B cell (primary cell): Measurements from ENCODE around the gene FEZF2. TPM values are rescaled to one million over a fixed set of nuclear protein-coding genes. Genes with fewer than 3 reads are reported as not detected.

ENCODE experiments used
- ATAC-seq: fragments of 200-7000 bp; cut with Tn5 transposase; one replicate; pipeline ENCODE4 v1.10.0; 2021; ENCODE audit warnings: low read depth, mild to moderate bottlenecking, moderate number of reproducible peaks, moderate library complexity
- CTCF ChIA-PET: fragments of 350-600 bp; sonication (Branson Sonifier 250); formaldehyde crosslinking; loops from one replicate; lab custom pipeline; 2021; ENCODE audit warnings: antibody characterized with exemption, inconsistent platforms; lab: Charles Lee
- POLR2A ChIA-PET: fragments of 350-600 bp; sonication (Branson Sonifier 250); formaldehyde crosslinking; loops from one replicate; lab custom pipeline; 2021; ENCODE audit warnings: antibody characterized with exemption; lab: Charles Lee
- DNase-seq: peaks from one replicate; pipeline ENCODE4 v3.0.0; 2013
- H2AFZ ChIP-seq: 2 replicates; pipeline ENCODE4 v1.6.1; 2012; ENCODE audit warnings: mild to moderate bottlenecking, low read depth, low read length; ENCODE audit not compliant: insufficient read depth, poor library complexity, severe bottlenecking
- H3K27ac ChIP-seq, 2 donors: 1 replicate in 1 of 2; 2 replicates in 1 of 2; pipeline ENCODE4 v1.5.1; 2012 to 2013; ENCODE audit warnings: low read length in 2 of 2, mild to moderate bottlenecking in 2 of 2, moderate library complexity in 1 of 2
- H3K27me3 ChIP-seq, 4 experiments: fragments of 200-600 bp in 1 of 4; sonication (generic) in 1 of 4; replicated peaks in 1 of 4; 1 replicate in 2 of 4; 2 replicates in 2 of 4; pipeline versions ENCODE4 v1.6.1 to v1.7.0; 2013 to 2016; ENCODE audit warnings: low read length in 3 of 4, mild to moderate bottlenecking in 2 of 4, mixed read lengths in 1 of 4, moderate library complexity in 1 of 4; ENCODE audit not compliant: insufficient read depth in 4 of 4, control insufficient read depth in 3 of 4; ENCODE audit errors: control extremely low read depth in 1 of 4
- H3K36me3 ChIP-seq, 2 experiments: replicated peaks in 1 of 2; 1 replicate in 1 of 2; 2 replicates in 1 of 2; pipeline versions ENCODE4 v1.6.1 to v1.7.1; 2013; ENCODE audit warnings: low read length in 1 of 2; ENCODE audit not compliant: insufficient read depth in 2 of 2, control insufficient read depth in 1 of 2; ENCODE audit errors: control extremely low read depth in 1 of 2, extremely low read depth in 1 of 2
- H3K4me1 ChIP-seq, 2 donors: fragments of 200-600 bp in 1 of 2; sonication (generic) in 1 of 2; 1 replicate in 1 of 2; 2 replicates in 1 of 2; pipeline versions ENCODE4 v1.5.1 to v1.6.1; 2013 to 2017; ENCODE audit warnings: low read length in 2 of 2; ENCODE audit not compliant: control insufficient read depth in 2 of 2, insufficient read depth in 2 of 2
- H3K4me2 ChIP-seq: replicated peaks from 2 replicates; pipeline ENCODE3; 2012; ENCODE audit warnings: mild to moderate bottlenecking, low read depth, low read length; ENCODE audit not compliant: poor library complexity, severe bottlenecking
- H3K4me3 ChIP-seq, 5 experiments: fragments of 200-600 bp in 1 of 5; sonication (generic) in 1 of 5; 1 replicate in 3 of 5; 2 replicates in 2 of 5; pipeline versions ENCODE4 v1.5.1 to v1.7.0; 2011 to 2016; ENCODE audit warnings: low read length in 4 of 5, mild to moderate bottlenecking in 4 of 5, low read depth in 2 of 5, control low read depth in 1 of 5, moderate library complexity in 1 of 5; ENCODE audit not compliant: insufficient read depth in 1 of 5; ENCODE audit errors: control extremely low read depth in 1 of 5, extremely low read depth in 1 of 5
- H3K79me2 ChIP-seq: fragments of 200-600 bp; sonication (generic); one replicate; pipeline ENCODE4 v1.6.0; 2016; ENCODE audit warnings: low read length; ENCODE audit not compliant: control insufficient read depth, insufficient read depth
- H3K9ac ChIP-seq: fragments of 200-600 bp; sonication (generic); 2 replicates; pipeline ENCODE4 v1.6.1; 2017; ENCODE audit warnings: mild to moderate bottlenecking, low read length, moderate library complexity
- H3K9me3 ChIP-seq, 3 donors: one replicate each; pipeline versions ENCODE4 v1.6.1 to v1.7.1; 2013; ENCODE audit warnings: low read length in 2 of 3; ENCODE audit not compliant: control insufficient read depth in 2 of 3, insufficient read depth in 1 of 3; ENCODE audit errors: control extremely low read depth in 1 of 3
- H4K20me1 ChIP-seq: 2 replicates; pipeline ENCODE4 v1.6.0; 2012; ENCODE audit warnings: mild to moderate bottlenecking, low read length; ENCODE audit not compliant: insufficient read depth, control insufficient read depth, poor library complexity, severe bottlenecking
- H3K27ac Mint-ChIP-seq: one replicate; pipeline ENCODE4 v1.8.0; 2021; ENCODE audit warnings: mixed read lengths
- H3K27me3 Mint-ChIP-seq: one replicate; pipeline ENCODE4 v1.8.0; 2021; ENCODE audit warnings: mixed read lengths
- H3K4me1 Mint-ChIP-seq: one replicate; pipeline ENCODE4 v1.8.0; 2021; ENCODE audit warnings: mixed read lengths
- H3K4me3 Mint-ChIP-seq: one replicate; pipeline ENCODE4 v1.8.0; 2021; ENCODE audit warnings: mixed read lengths
- H3K9me3 Mint-ChIP-seq: one replicate; pipeline ENCODE4 v1.8.0; 2022; ENCODE audit warnings: mixed read lengths; ENCODE audit not compliant: insufficient read depth
- EZH2 ChIP-seq: IDR thresholded peaks from 2 replicates; pipeline ENCODE4 v1.6.1; 2012; ENCODE audit warnings: borderline replicate concordance, low read depth, mild to moderate bottlenecking, moderate library complexity, low read length; ENCODE audit not compliant: insufficient read depth, poor library complexity, severe bottlenecking
- WGBS: methylation state at CpG from one replicate; pipeline ENCODE4 v1.1.5; 2013; ENCODE audit warnings: missing lambda C conversion rate; ENCODE audit not compliant: insufficient coverage; 5-methylcytosine and 5-hydroxymethylcytosine counted together
- intact Hi-C: fragments of 100-400 bp; cut with micrococcal nuclease; formaldehyde crosslinking; loops from one replicate; pipeline ENCODE4 v1.10.0; 2022
- polyA plus RNA-seq: library from polyadenylated mRNA; depleted of rRNA; stranded (reverse); fragments of >200 nt; gene quantifications from 2 replicates; pipeline ENCODE4 v1.2.3, GENCODE V29; 2012
- total RNA-seq, 2 donors: library from RNA; stranded (reverse); fragments of 120-200 nt in 1 of 2; gene quantifications; 1 replicate in 1 of 2; 2 replicates in 1 of 2; pipeline versions ENCODE4 v1.2.3 to v1.2.4, GENCODE V29; 2013 to 2022
- TF ChIP-seq, protein P1 (sequence below): fragments of 200-600 bp; IDR thresholded peaks from one replicate; pipeline ENCODE4 v1.8.0; 2022; ENCODE audit warnings: antibody characterized with exemption, mild to moderate bottlenecking

Gene FEZF2
- total and polyA plus RNA-seq, 2 donors (not counting 1 experiment from before 2014, with no cell fraction given) = not detected

DNA sequence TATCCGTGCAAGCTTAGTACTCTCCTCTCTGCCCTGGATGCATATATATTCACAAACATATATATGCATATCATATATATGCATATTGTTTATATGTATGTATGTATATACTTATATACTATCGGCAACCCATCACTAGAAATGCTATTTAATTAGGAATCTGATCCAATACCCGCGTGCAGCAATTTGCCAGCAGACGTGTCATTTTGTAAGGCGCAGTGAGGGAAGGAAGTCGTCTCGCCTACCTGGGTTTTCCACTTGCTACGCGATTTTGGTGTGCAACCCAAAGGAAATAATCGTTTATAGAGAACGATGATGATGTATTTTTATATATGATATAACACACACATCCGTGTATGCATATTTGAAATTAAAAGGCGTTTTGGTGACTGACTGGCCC is 5.6 kb upstream of the FEZF2 start:
- no peaks in the 10 kb centered on the region for H4K20me1 ChIP-seq
- Mint-ChIP-seq H3K9me3 (no peaks in the 10 kb centered on the region), H3K27ac (no peak overlapping the region), H3K4me1 (peaks cover 4% of the 10 kb centered on the region), H3K4me3 (no peak overlapping the region), H3K27me3 (peaks cover 60% of the 10 kb centered on the region)
- no peaks in the 10 kb centered on the region for H3K36me3 ChIP-seq
- peaks cover 0 to 15% (median 0%) of the 10 kb centered on the region in 3 donors for H3K9me3 ChIP-seq
- DNase-seq (no peak), ATAC-seq (no peak)
- H3K4me3 ChIP-seq = no peak overlapping the region
- H3K4me2 ChIP-seq = no peak overlapping the region
- ChIA-PET CTCF (no interaction called here), POLR2A (no interaction called here)
- H2AFZ ChIP-seq = no peak overlapping the region
- H3K79me2 ChIP-seq = no peaks in the 10 kb centered on the region
- intact Hi-C loops = no loop called here
- peaks cover 0 to 50% (median 33%) of the 10 kb centered on the region in 4 experiments for H3K27me3 ChIP-seq
- WGBS = 20% methylated on average over 6 of the region's 14 CpGs
- H3K9ac ChIP-seq = no peak overlapping the region
- H3K4me1 ChIP-seq = no peaks in the 10 kb centered on the region
- TF ChIP-seq, protein P1, sequence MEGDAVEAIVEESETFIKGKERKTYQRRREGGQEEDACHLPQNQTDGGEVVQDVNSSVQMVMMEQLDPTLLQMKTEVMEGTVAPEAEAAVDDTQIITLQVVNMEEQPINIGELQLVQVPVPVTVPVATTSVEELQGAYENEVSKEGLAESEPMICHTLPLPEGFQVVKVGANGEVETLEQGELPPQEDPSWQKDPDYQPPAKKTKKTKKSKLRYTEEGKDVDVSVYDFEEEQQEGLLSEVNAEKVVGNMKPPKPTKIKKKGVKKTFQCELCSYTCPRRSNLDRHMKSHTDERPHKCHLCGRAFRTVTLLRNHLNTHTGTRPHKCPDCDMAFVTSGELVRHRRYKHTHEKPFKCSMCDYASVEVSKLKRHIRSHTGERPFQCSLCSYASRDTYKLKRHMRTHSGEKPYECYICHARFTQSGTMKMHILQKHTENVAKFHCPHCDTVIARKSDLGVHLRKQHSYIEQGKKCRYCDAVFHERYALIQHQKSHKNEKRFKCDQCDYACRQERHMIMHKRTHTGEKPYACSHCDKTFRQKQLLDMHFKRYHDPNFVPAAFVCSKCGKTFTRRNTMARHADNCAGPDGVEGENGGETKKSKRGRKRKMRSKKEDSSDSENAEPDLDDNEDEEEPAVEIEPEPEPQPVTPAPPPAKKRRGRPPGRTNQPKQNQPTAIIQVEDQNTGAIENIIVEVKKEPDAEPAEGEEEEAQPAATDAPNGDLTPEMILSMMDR = no peak
- no peak overlapping the region for H3K27ac ChIP-seq

DNA sequence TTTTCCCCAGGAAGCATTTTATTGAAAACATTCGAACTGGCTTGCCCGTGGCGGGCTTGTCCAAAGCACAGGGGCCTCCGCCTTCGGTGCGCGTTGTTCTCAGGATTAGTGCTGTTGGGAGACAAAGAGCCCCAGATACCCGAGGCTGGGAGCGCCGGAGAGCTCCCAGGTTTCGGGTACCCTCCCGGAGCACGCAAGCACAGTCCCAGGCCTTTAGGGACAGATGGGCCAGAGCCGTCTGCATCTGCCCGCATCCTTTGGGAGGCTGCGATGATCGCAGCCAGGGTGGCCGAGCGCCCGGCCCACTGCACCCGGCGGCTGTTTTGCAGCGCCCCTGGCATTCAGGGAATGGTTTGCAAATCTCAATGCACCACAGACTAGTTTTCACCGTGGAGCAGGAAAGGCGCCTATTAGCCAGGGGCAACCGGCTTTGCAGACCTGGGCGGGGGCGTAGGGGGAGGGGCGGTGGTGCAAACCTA is 5.0 kb upstream of the FEZF2 start:
- no peak overlapping the region for H3K27ac ChIP-seq
- H3K4me1 Mint-ChIP-seq = peaks cover 4% of the 10 kb centered on the region
- peaks cover 60% of the 10 kb centered on the region for H3K27me3 Mint-ChIP-seq
- H3K27ac Mint-ChIP-seq = no peak overlapping the region
- POLR2A ChIA-PET = no interaction called here
- H3K9ac ChIP-seq = no peak overlapping the region
- intact Hi-C loops = no loop called here
- TF ChIP-seq EZH2 = no peak
- TF ChIP-seq, protein P1 = no peak
- ATAC-seq (no peak), DNase-seq (no peak)
- H3K4me3 ChIP-seq = no peak overlapping the region
- peaks cover 0 to 15% (median 0%) of the 10 kb centered on the region in 3 donors for H3K9me3 ChIP-seq
- H3K36me3 ChIP-seq = no peaks in the 10 kb centered on the region
- no peaks in the 10 kb centered on the region for H3K79me2 ChIP-seq
- no peak overlapping the region for H3K4me2 ChIP-seq
- H2AFZ ChIP-seq = no peak overlapping the region
- H3K4me1 ChIP-seq = no peaks in the 10 kb centered on the region
- 12% methylated on average over 29 of the region's 29 CpGs for WGBS
- no peak overlapping the region for H3K4me3 Mint-ChIP-seq
- peaks cover 0 to 55% (median 35%) of the 10 kb centered on the region in 4 experiments for H3K27me3 ChIP-seq
- no peaks in the 10 kb centered on the region for H3K9me3 Mint-ChIP-seq
- H4K20me1 ChIP-seq = no peaks in the 10 kb centered on the region
- CTCF ChIA-PET = no interaction called here
